GM10266 (cell line): ENCODE results near the gene MECP2.
"Not testable (repeated sequence)": the region's sequence is repeated elsewhere in the genome, so short reads cannot be mapped to it uniquely, and the experiment has no call there.

ENCODE experiments used
- DNase-seq: peaks from one replicate; pipeline ENCODE4 v3.0.0; 2012; ENCODE audit errors: extremely low spot score
- TF ChIP-seq, protein P1 (sequence below): IDR thresholded peaks from 2 replicates; pipeline ENCODE4 v1.5.1; 2012; ENCODE audit warnings: mild to moderate bottlenecking, low read depth; ENCODE audit not compliant: control insufficient read depth, insufficient read depth; ENCODE audit errors: missing control alignments

The MECP2 gene

DNA sequence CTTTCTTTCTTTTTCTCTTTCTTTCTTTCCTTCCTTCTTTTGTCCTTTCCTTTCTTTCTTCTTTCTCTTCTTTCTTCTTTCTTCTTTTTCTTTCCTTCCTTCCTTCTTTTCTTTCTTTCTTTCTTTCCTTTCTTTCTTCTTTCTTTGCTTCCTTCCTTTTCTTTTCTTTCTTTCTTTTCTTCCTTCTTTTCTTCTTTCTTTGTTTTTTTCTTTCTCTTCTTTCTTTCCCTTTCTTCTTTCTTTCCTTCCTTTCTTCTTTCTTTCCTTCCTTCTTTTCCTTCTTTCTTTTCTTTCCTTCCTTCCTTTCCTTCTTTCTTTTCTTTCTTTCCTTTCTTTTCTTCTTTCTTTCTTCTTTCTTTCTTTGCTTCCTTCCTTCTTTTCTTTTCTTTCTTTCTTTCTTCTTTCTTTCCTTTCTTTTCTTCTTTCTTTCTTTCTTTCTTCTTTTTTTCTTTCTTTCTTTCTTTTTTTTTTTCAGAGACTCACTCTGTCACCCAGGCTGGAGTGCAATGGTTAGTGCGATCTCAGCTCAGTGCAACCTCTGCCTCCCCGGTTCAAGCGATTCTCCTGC, 106.4 kb downstream of the MECP2 start:
- TF ChIP-seq, protein P1, sequence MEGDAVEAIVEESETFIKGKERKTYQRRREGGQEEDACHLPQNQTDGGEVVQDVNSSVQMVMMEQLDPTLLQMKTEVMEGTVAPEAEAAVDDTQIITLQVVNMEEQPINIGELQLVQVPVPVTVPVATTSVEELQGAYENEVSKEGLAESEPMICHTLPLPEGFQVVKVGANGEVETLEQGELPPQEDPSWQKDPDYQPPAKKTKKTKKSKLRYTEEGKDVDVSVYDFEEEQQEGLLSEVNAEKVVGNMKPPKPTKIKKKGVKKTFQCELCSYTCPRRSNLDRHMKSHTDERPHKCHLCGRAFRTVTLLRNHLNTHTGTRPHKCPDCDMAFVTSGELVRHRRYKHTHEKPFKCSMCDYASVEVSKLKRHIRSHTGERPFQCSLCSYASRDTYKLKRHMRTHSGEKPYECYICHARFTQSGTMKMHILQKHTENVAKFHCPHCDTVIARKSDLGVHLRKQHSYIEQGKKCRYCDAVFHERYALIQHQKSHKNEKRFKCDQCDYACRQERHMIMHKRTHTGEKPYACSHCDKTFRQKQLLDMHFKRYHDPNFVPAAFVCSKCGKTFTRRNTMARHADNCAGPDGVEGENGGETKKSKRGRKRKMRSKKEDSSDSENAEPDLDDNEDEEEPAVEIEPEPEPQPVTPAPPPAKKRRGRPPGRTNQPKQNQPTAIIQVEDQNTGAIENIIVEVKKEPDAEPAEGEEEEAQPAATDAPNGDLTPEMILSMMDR = no peak
- DNase-seq = no peak

DNA sequence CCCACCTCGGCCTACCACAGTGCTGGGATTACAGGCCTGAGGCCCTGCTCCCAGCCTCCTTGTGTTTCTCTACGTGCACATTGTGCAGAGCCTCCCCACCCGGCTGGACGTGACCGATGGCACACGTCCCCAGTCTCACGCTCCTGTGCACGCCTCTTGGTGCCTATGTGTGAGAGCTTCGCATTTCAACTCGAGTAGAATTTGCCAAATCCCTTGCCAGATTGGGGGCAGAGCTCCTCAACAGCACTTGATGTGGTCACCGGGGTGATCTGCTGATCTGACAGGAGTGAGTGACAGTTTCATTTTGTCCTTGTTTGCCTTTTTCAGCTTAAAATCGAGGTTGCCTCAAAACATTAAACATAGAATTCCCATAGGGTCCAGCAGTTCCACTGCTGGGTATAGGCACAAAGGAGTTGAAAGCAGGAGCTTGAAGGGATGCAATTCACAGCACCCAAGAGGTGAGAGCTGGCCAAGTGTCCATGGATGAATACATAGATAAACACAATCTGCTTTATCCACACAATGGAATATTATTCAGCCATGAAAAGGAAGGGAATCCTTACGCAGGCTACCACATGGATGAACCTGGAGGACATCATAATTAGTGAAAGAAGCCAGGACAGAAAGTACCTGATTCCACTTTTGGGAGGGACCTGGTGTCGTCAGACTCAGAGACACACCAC, 107.4 kb downstream of the MECP2 start:
- DNase-seq = no peak
- TF ChIP-seq, protein P1 = no peak

DNA sequence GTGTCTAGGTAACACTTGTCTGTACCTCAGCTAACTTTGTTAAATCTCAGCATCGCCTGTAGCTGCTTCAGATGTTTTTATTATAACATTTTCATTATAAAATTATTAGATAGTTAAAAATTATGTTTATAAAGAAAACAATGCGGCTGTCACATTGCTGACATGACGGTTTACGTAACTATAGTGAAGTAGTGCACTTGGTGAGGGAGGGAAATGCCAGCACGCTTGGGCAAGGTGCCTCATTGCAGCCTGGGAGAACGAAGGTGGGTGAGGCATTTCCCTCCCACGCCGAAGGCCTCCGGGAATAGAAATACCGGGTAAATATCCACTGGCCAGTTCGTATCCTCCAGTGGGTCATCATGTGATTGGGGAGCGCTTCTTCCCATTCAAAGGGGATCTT, 109.0 kb downstream of the MECP2 start:
- TF ChIP-seq, protein P1 = no peak
- no peak for DNase-seq

DNA sequence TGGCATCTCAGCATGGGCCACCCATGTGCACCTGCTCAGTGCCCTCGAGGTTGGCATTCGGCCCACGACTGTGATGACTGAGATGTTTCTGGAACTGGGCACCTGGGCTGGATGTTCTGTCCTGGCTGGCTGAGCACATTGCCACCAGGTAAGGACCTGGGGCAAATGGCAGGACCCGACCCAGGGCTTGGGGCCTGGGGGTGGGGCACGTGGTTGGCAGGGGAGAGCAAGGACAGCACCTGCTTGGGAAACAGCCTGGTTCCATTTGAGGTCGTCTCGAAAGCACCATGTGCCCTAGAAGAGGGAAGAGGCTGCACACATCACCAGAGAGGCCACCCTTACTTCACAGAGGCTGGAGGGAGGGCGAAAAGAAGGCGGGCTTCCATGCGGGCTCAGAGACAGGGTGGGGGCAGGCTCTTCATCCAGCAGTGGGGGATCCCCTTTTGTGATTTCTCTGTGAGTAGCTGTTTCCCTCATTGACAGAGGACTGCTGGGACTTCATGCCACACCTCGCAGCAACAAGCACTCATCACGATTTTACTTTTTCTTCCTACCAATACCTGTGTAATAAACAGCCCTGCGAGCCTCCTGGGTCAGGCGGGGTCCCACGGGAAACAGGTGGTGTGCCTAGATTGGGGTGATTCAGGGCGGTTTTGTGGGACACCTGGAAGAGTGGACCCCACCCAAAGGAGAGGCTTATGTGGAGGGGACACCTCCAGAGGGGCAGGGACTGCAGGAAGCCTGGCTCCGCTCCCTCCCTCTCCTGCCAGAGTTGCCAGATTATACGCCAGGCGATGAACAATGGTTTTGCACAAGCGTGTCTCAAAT, 113.0 kb downstream of the MECP2 start:
- TF ChIP-seq, protein P1 = no peak
- DNase-seq = peak; percentile 68

DNA sequence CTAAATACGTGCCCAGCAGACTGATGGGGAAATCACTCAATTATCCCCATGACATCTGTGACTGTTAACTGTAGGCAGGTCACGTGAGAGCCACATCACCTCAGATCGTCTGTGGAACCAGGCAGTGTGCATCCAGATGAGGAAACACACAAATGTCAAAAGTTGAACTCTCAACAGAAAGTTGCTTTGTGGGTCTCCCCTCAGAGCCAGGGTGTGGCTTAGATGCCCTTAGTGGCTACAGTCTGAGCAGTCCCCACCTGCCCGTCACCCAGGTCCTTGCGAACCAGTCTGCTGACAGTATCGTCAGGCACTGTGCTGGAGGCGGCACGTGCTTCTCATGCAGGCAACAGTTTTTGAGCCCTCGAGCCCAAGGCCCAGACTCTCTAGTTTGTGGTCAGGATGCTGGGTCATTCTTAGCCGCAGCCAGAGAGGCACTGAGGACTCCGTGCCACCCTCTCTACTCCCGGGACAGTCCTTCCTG, 114.2 kb downstream of the MECP2 start:
- TF ChIP-seq, protein P1 = no peak
- DNase-seq = no peak

DNA sequence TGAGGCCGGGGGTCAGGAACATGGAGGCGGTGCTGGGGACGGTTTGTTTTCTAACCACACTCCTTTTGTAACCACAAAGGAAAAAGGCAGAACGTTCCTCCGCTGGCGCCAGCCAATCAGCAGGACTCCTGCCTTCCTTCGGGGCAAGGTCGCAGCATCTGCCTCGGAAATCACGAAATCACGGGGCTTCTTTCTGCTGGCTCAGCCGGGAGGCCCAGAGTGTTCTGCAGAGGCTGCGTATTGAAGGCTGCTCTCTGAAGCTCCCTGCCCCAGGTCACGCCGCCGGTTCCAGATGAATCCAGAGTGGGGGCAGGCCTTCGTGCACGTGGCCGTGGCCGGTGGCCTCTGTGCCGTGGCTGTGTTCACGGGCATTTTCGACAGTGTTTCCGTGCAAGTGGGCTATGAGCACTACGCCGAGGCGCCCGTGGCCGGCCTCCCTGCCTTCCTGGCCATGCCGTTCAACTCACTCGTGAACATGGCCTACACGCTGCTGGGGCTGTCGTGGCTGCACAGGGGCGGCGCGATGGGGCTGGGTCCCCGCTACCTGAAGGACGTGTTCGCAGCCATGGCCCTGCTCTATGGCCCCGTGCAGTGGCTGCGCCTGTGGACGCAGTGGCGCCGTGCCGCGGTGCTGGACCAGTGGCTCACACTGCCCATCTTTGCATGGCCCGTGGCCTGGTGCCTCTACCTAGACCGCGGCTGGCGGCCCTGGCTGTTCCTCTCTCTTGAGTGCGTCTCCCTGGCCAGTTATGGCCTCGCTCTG, 115.6 kb downstream of the MECP2 start:
- TF ChIP-seq, protein P1 = no peak
- no peak for DNase-seq

DNA sequence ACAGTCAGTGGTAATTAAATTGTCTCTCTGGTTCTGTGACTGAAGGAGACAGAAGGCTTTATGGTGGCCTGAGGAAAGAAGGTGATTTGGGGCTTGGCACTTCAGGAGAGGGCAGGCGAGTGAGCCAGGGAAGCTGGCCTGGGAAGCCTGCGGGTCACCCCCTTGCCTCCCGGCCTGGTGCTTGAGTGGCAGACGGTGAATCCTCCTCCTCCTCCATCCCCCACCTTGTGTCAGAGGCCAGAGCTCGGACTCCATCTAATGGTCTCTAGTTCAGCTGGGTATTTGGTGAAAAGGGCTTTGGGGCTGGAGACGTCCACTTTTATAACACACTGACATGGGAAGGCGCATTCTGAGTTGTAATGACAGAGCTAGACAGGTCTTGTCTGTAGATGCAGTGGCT, 116.3 kb downstream of the MECP2 start:
- TF ChIP-seq, protein P1 = no peak
- no peak for DNase-seq

DNA sequence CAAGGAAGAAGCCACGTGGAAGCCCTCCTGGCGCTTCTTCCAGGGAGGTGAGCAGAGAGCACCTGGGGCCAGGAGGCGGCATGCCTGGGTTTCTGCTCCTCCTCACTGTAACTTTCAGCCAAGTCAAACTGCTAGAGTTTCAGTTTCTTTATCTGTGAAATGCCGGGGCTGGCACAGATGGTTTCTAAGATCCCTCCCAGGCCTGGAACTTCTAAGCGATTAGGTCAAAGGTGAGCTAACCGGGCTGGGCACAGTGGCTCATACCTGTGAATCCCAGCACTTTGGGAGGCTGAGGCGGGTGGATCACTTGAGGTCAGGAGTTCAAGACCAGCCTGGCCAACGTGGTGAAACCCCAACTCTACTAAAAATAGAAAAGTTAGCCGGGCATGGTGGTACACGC, 117.1 kb downstream of the MECP2 start:
- DNase-seq = not testable (repeated sequence)
